Fibroblast of lung (primary cell): ENCODE data around the gene ROMO1. TPM values are rescaled to one million over a fixed set of nuclear protein-coding genes. Genes with fewer than 3 reads are reported as not detected.

Source experiments
- DNase-seq, 2 donors: peaks; one replicate each; pipeline versions ENCODE4 v3.0.0 to v3.0.0-alpha.2; 2010; ENCODE audit warnings: low read depth in 2 of 2
- H2AFZ ChIP-seq: 2 replicates; pipeline ENCODE4 v1.5.1; 2012; ENCODE audit warnings: low read length, control low read depth, inconsistent platforms
- H3K27ac ChIP-seq: 2 replicates; pipeline ENCODE4 v1.5.1; 2011; ENCODE audit warnings: low read length, control low read depth; ENCODE audit not compliant: insufficient read depth
- H3K27me3 ChIP-seq: 2 replicates; pipeline ENCODE4 v1.5.1; 2011; ENCODE audit warnings: mild to moderate bottlenecking, low read length; ENCODE audit not compliant: control insufficient read depth, insufficient read depth
- H3K36me3 ChIP-seq: 2 replicates; pipeline ENCODE4 v1.5.1; 2011; ENCODE audit warnings: low read length; ENCODE audit not compliant: control insufficient read depth, insufficient read depth
- H3K4me1 ChIP-seq: 2 replicates; pipeline ENCODE4 v1.5.1; 2011; ENCODE audit warnings: low read length; ENCODE audit not compliant: control insufficient read depth, insufficient read depth; ENCODE audit errors: extremely low read depth
- H3K4me2 ChIP-seq: 2 replicates; pipeline ENCODE4 v1.5.1; 2011; ENCODE audit warnings: low read length, control low read depth; ENCODE audit not compliant: insufficient read depth; ENCODE audit errors: extremely low read depth
- H3K4me3 ChIP-seq, 4 experiments: fragments of 200-600 bp in 1 of 4; sonication (generic) in 1 of 4; replicated peaks in 1 of 4; 2 replicates each; pipeline ENCODE4 v1.5.1; 2011 to 2016; ENCODE audit warnings: low read length in 4 of 4, low read depth in 3 of 4, mild to moderate bottlenecking in 3 of 4, control low read depth in 2 of 4, inconsistent platforms in 1 of 4, mixed read lengths in 1 of 4; ENCODE audit not compliant: insufficient read depth in 1 of 4; ENCODE audit errors: control extremely low read depth in 1 of 4
- H3K79me2 ChIP-seq: 2 replicates; pipeline ENCODE4 v1.5.1; 2012; ENCODE audit warnings: mild to moderate bottlenecking, low read length, inconsistent platforms; ENCODE audit not compliant: control insufficient read depth, insufficient read depth
- H3K9ac ChIP-seq: 2 replicates; pipeline ENCODE4 v1.5.1; 2011; ENCODE audit warnings: mild to moderate bottlenecking, low read length, control low read depth; ENCODE audit not compliant: insufficient read depth
- H3K9me3 ChIP-seq: 2 replicates; pipeline ENCODE4 v1.5.1; 2012; ENCODE audit warnings: low read depth, low read length; ENCODE audit not compliant: control insufficient read depth, insufficient read depth
- H4K20me1 ChIP-seq: 2 replicates; pipeline ENCODE4 v1.5.1; 2011; ENCODE audit warnings: low read length; ENCODE audit not compliant: control insufficient read depth, insufficient read depth; ENCODE audit errors: extremely low read depth
- EZH2 ChIP-seq: IDR thresholded peaks from 2 replicates; pipeline ENCODE4 v1.5.1; 2012; ENCODE audit warnings: low read length, control low read depth, mild to moderate bottlenecking; ENCODE audit errors: missing control alignments
- polyA plus RNA-seq, 2 donors: library from polyadenylated mRNA; depleted of rRNA in 1 of 2; stranded (reverse) in 1 of 2; unstranded in 1 of 2; fragments of >200 nt; gene quantifications; 2 replicates each; pipeline ENCODE4 v1.2.1, GENCODE V29; 2011 to 2012; ENCODE audit warnings: missing spikeins in 1 of 2
- total RNA-seq: library from RNA; depleted of rRNA; stranded (reverse); fragments of >200 nt; gene quantifications from 2 replicates; pipeline ENCODE4 v1.2.1, GENCODE V29; 2014
- TF ChIP-seq, protein P1 (sequence below), 2 donors: IDR thresholded peaks in 1 of 2; conservative IDR thresholded peaks in 1 of 2; 1 replicate in 1 of 2; 2 replicates in 1 of 2; pipeline ENCODE4 v1.5.1; 2011 to 2012; ENCODE audit warnings: low read length in 2 of 2, control low read depth in 1 of 2, inconsistent platforms in 1 of 2, low read depth in 1 of 2, mild to moderate bottlenecking in 1 of 2

Gene ROMO1
- total and polyA plus RNA-seq, 2 donors (not counting 1 experiment from before 2014, with no cell fraction given) = 205 to 239 TPM

GRCh38 chr20:35669221-35669620, 30.0 kb upstream of the ROMO1 start:
- no peak overlapping the region for H3K4me3 ChIP-seq
- H3K4me1 ChIP-seq = no peaks in the 10 kb centered on the region
- H3K4me2 ChIP-seq = no peak overlapping the region
- H3K27ac ChIP-seq = no peak overlapping the region
- no peak overlapping the region for H2AFZ ChIP-seq
- H3K9ac ChIP-seq = no peak overlapping the region
- TF ChIP-seq EZH2 = no peak
- TF ChIP-seq, protein P1, sequence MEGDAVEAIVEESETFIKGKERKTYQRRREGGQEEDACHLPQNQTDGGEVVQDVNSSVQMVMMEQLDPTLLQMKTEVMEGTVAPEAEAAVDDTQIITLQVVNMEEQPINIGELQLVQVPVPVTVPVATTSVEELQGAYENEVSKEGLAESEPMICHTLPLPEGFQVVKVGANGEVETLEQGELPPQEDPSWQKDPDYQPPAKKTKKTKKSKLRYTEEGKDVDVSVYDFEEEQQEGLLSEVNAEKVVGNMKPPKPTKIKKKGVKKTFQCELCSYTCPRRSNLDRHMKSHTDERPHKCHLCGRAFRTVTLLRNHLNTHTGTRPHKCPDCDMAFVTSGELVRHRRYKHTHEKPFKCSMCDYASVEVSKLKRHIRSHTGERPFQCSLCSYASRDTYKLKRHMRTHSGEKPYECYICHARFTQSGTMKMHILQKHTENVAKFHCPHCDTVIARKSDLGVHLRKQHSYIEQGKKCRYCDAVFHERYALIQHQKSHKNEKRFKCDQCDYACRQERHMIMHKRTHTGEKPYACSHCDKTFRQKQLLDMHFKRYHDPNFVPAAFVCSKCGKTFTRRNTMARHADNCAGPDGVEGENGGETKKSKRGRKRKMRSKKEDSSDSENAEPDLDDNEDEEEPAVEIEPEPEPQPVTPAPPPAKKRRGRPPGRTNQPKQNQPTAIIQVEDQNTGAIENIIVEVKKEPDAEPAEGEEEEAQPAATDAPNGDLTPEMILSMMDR (conservative IDR thresholded peaks at IDR 0.05 in 1 of 2, IDR thresholded peaks at IDR 0.05 in 1 of 2; ENCODE audit: low read depth in 1 of 2, low read length in 2 of 2) = no peak
- peaks cover 10% of the 10 kb centered on the region for H3K36me3 ChIP-seq
- DNase-seq = no peak
- no peaks in the 10 kb centered on the region for H4K20me1 ChIP-seq
- no peaks in the 10 kb centered on the region for H3K9me3 ChIP-seq
- no peaks in the 10 kb centered on the region for H3K27me3 ChIP-seq
- H3K79me2 ChIP-seq = peaks cover 5% of the 10 kb centered on the region

GRCh38 chr20:35669681-35670080, 29.5 kb upstream of the ROMO1 start:
- DNase-seq = no peak
- no peak overlapping the region for H3K4me2 ChIP-seq
- H3K79me2 ChIP-seq = peaks cover under 1% of the 10 kb centered on the region
- no peak overlapping the region for H3K4me3 ChIP-seq
- peaks cover 10% of the 10 kb centered on the region for H3K36me3 ChIP-seq
- no peak overlapping the region for H3K9ac ChIP-seq
- H3K27me3 ChIP-seq = no peaks in the 10 kb centered on the region
- TF ChIP-seq EZH2 = no peak
- TF ChIP-seq, protein P1 (conservative IDR thresholded peaks at IDR 0.05 in 1 of 2, IDR thresholded peaks at IDR 0.05 in 1 of 2; ENCODE audit: low read depth in 1 of 2, low read length in 2 of 2) = no peak
- H3K4me1 ChIP-seq = no peaks in the 10 kb centered on the region
- no peaks in the 10 kb centered on the region for H3K9me3 ChIP-seq
- H3K27ac ChIP-seq = no peak overlapping the region
- H2AFZ ChIP-seq = no peak overlapping the region
- no peaks in the 10 kb centered on the region for H4K20me1 ChIP-seq

DNA sequence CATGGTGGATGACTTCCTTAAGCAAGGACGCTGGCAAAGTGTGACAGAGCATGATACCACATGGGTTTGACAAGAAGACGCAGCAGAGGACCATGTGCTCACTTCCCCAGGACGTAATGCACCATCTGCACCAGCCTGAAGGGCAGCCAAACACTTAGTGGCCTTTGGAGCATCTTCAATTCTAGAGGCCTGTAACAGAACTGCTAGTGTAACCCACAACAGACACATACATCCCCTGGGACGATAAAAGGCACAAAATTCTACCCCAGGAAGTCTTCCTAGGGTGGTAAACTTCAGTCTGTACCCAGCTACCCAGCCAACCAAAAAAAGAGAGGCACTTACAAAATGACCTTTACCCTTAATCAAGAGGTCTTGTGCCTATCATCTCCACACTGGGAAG, 25.3 kb upstream of the ROMO1 start:
- Histone ChIP-seq H3K36me3 (peaks cover 10% of the 10 kb centered on the region), H3K27ac (no peak overlapping the region), H3K79me2 (no peaks in the 10 kb centered on the region), H3K9ac (no peak overlapping the region), H2AFZ (no peak overlapping the region), H3K27me3 (no peaks in the 10 kb centered on the region), H3K4me3 (no peak overlapping the region), H3K4me1 (no peaks in the 10 kb centered on the region), H3K4me2 (no peak overlapping the region), H3K9me3 (no peaks in the 10 kb centered on the region), H4K20me1 (no peaks in the 10 kb centered on the region)
- TF ChIP-seq, protein P1 (conservative IDR thresholded peaks at IDR 0.05 in 1 of 2, IDR thresholded peaks at IDR 0.05 in 1 of 2; ENCODE audit: low read depth in 1 of 2, low read length in 2 of 2) = no peak
- TF ChIP-seq EZH2 = no peak
- no peak for DNase-seq
